Heart left ventricle (tissue), 16 donors: Measurements from ENCODE around the gene CTTNBP2NL. TPM values are rescaled to one million over a fixed set of nuclear protein-coding genes. Genes with fewer than 3 reads are reported as not detected.

ENCODE experiments used
- ATAC-seq, 4 donors: fragments of 200-7000 bp; cut with Tn5 transposase; one replicate each; pipeline ENCODE4 v1.9.1; 2020 to 2022; ENCODE audit warnings: moderate library complexity in 4 of 4, mild to moderate bottlenecking in 3 of 4, moderate number of reproducible peaks in 1 of 4
- DNase-seq, 5 donors: peaks; one replicate each; pipeline ENCODE4 v3.0.0-alpha.2; 2020
- H3K27ac ChIP-seq, 12 donors: fragments of 200-600 bp; sonication (generic) in 4 of 12; one replicate each; pipeline versions ENCODE4 v1.5.0 to v1.8.0; 2016 to 2022; ENCODE audit warnings: mild to moderate bottlenecking in 2 of 12
- H3K27me3 ChIP-seq, 9 donors: fragments of 200-600 bp; sonication (generic) in 2 of 9; one replicate each; pipeline versions ENCODE4 v1.5.1 to v1.8.0; 2016 to 2022; ENCODE audit warnings: mild to moderate bottlenecking in 3 of 9
- H3K36me3 ChIP-seq, 9 donors: fragments of 200-600 bp; sonication (generic) in 2 of 9; one replicate each; pipeline versions ENCODE4 v1.5.0 to v1.8.0; 2018 to 2022; ENCODE audit warnings: mild to moderate bottlenecking in 2 of 9
- H3K4me1 ChIP-seq, 12 donors: fragments of 200-600 bp; sonication (generic) in 4 of 12; one replicate each; pipeline versions ENCODE4 v1.5.0 to v1.8.0; 2016 to 2022; ENCODE audit warnings: mild to moderate bottlenecking in 3 of 12
- H3K4me3 ChIP-seq, 12 donors: fragments of 200-600 bp; sonication (generic) in 4 of 12; one replicate each; pipeline versions ENCODE4 v1.5.0 to v1.8.0; 2017 to 2022; ENCODE audit warnings: mild to moderate bottlenecking in 9 of 12, moderate library complexity in 4 of 12
- H3K9me3 ChIP-seq, 12 donors: fragments of 200-600 bp; sonication (generic) in 4 of 12; one replicate each; pipeline versions ENCODE4 v1.5.0 to v1.8.0; 2016 to 2022; ENCODE audit warnings: mild to moderate bottlenecking in 1 of 12
- POLR2A ChIP-seq, 2 donors: fragments of 450-650 bp; IDR thresholded peaks; one replicate each; pipeline ENCODE4 v1.6.1; 2017; ENCODE audit warnings: antibody characterized with exemption in 2 of 2, mild to moderate bottlenecking in 2 of 2, moderate library complexity in 2 of 2
- WGBS, 4 donors: extraction: QIAGEN DNeasy Blood & Tissue Kit in 2 of 4; methylation state at CpG; one replicate each; pipeline versions ENCODE4 v1.1.5 to v1.1.7; 2013 to 2018; 5-methylcytosine and 5-hydroxymethylcytosine counted together
- intact Hi-C, 10 donors: fragments of 100-400 bp; cut with DNase I; formaldehyde crosslinking; loops; one replicate each; pipeline versions ENCODE4 v1.11.1 to v1.14.2; 2022
- polyA plus RNA-seq, 2 donors: library from polyadenylated mRNA; stranded (reverse); fragments of 200-250 nt; gene quantifications; one replicate each; pipeline ENCODE4 v1.2.3, GENCODE V29; 2013
- total RNA-seq, 9 donors: library from RNA; depleted of rRNA in 2 of 9; stranded (reverse); fragments of >200 nt in 2 of 9; fragmentation: NEBNext Ultra II Directional in 3 of 9; extraction: Animal tissue kit (Norgen Biotek cat#: 25700) in 3 of 9; gene quantifications; one replicate each; pipeline versions ENCODE4 v1.1.0 to v1.2.4, GENCODE V29; 2016 to 2023
- TF ChIP-seq, protein P1 (sequence below), 12 donors: fragments of 200-600 bp; sonication (generic) in 4 of 12; IDR thresholded peaks; one replicate each; pipeline versions ENCODE4 v1.5.0 to v1.8.0; 2018 to 2022; ENCODE audit warnings: antibody characterized with exemption in 12 of 12, mild to moderate bottlenecking in 5 of 12
- donor health status: ischemic (EF 13 %, LVEDD 7.1; RV severe dilation, severe dysfunction).
- donor health status: healthy with polysubstance abuse.
- donor health status: DM: no; HTN: yes; CAD: no.
- donor health status: DM: no; HTN: no; CAD: no.
- donor health status: ischemic (EF 25% LVEDD 6.9; RV normal size, moderate dysfunction).
- donor health status: ischemic (EF 25% LVEDD 5.7; RV mildly dilated, moderate dysfunction).
- donor health status: healthy.
- donor health status: DM: yes; HTN: yes; CAD: no.
- donor health status: ischemic (EF 35%, LVEDD 5.7; RV mildly dilated, moderate dysfunction).
- donor health status: nonischemic (EF 11% LVEDD 7.7; RV severe dilation, severe dysfunction).
- donor health status: DM: yes; HTN: yes; CAD: no.
- donor health status: PGD.
- donor health status: ischemic (EF 29% LVEDD 5.4; RV normal size, mild dysfunction).
- donor health status: nonischemic (EF 23%, LVEDD 6.1; RV moderate dilation, normal function).

The CTTNBP2NL gene
- total and polyA plus RNA-seq, 11 donors = 4.6 to 22.8 (median 14.1) TPM

DNA sequence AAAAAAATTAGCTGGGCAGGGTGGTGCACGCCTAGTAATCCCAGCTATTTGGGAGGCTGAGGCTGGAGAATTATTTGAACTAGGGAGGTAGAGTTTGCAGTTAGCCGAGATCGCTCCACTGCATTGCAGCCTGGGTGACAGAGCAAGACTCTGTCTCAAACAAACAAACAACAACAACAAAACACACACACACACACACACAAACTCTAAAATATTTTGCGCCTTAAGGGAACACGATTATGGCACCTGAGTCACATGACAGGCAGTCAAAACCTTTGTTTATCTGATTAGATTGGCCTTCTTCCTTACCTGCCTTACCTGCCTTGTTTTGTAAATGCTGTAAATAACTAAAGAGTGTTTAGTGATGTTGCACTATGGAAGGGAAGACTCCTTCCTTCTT lies 92.1 kb downstream of the CTTNBP2NL start:
- no peak overlapping the region for H3K27ac ChIP-seq
- ATAC-seq = no peak

DNA sequence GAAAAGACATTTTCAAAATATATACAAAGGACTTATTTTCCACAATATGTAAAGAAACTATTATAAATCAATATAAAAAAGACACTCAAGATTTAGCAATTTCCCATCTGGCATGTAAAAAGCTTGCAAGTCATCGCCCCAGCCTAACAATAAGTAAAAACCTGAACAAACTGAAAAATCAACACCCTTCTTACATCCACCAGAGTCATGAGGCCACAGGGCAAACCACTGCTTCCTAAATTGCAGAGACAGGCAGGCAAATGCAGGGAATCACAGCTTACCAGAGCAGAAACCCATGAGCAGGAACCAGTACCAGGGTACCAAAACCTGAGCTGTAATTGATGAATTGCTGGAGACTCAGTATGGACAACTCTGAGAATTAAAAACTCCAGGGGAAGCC lies 96.1 kb downstream of the CTTNBP2NL start:
- DNase-seq (no peak), ATAC-seq (no peak)
- TF ChIP-seq, protein P1, sequence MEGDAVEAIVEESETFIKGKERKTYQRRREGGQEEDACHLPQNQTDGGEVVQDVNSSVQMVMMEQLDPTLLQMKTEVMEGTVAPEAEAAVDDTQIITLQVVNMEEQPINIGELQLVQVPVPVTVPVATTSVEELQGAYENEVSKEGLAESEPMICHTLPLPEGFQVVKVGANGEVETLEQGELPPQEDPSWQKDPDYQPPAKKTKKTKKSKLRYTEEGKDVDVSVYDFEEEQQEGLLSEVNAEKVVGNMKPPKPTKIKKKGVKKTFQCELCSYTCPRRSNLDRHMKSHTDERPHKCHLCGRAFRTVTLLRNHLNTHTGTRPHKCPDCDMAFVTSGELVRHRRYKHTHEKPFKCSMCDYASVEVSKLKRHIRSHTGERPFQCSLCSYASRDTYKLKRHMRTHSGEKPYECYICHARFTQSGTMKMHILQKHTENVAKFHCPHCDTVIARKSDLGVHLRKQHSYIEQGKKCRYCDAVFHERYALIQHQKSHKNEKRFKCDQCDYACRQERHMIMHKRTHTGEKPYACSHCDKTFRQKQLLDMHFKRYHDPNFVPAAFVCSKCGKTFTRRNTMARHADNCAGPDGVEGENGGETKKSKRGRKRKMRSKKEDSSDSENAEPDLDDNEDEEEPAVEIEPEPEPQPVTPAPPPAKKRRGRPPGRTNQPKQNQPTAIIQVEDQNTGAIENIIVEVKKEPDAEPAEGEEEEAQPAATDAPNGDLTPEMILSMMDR (IDR thresholded peaks at IDR 0.05) = no peak
- no peak for TF ChIP-seq POLR2A (IDR thresholded peaks at IDR 0.05)
- H3K4me3 ChIP-seq = no peak overlapping the region
- no peaks in the 10 kb centered on the region for H3K4me1 ChIP-seq
- peaks cover 0 to 4% (median 0%) of the 10 kb centered on the region in 9 donors for H3K36me3 ChIP-seq
- intact Hi-C loops = no loop called here
- WGBS, 4 donors = 87 to 95% (median 91%) methylated on average over 1 of the region's 1 CpG
- H3K27ac ChIP-seq = no peak overlapping the region
- no peaks in the 10 kb centered on the region for H3K9me3 ChIP-seq
- H3K27me3 ChIP-seq = no peaks in the 10 kb centered on the region

More for the DNA sequence above, 92.1 kb downstream of the CTTNBP2NL start:
- WGBS, 4 donors = 91 to 97% (median 96%) methylated on average over 5 of the region's 5 CpGs
- no peaks in the 10 kb centered on the region for H3K27me3 ChIP-seq
- TF ChIP-seq, protein P1 (IDR thresholded peaks at IDR 0.05) = no peak
- TF ChIP-seq POLR2A (IDR thresholded peaks at IDR 0.05) = no peak
- peaks cover 0 to 4% (median 0%) of the 10 kb centered on the region in 9 donors for H3K36me3 ChIP-seq
- H3K4me3 ChIP-seq = no peak overlapping the region
- H3K9me3 ChIP-seq = no peaks in the 10 kb centered on the region
- no peak for DNase-seq
- intact Hi-C loops = no loop called here
- no peaks in the 10 kb centered on the region for H3K4me1 ChIP-seq

DNA sequence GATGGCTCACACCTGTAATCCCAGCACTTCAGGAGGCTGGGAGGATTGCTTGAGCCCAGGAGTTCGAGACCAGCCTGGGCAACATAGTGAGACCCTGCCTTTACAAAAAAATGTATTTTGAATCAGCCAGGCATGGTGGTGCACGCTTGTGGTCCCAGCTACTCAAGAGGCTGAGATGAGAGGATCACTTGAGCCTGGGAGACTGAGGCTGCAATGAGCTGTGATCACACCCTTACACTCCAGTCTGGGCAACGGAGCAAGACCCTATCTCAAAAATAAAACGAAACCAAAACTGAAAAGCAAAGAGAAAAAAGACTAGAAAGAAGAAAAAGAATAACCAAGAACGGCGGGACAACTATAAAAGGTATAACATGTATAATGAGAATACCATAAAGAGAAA lies 97.3 kb downstream of the CTTNBP2NL start:
- DNase-seq = no peak
- no peak for ATAC-seq
- intact Hi-C loops = no loop called here
- Histone ChIP-seq H3K4me3 (no peak overlapping the region), H3K27ac (no peak overlapping the region), H3K36me3 (peaks cover 0 to 4% (median 0%) of the 10 kb centered on the region in 9 donors), H3K4me1 (no peaks in the 10 kb centered on the region), H3K9me3 (no peaks in the 10 kb centered on the region), H3K27me3 (no peaks in the 10 kb centered on the region)
- TF ChIP-seq POLR2A (IDR thresholded peaks at IDR 0.05) = no peak
- TF ChIP-seq, protein P1 (IDR thresholded peaks at IDR 0.05) = no peak
- 84 to 93% (median 88%) methylated on average over 6 of the region's 6 CpGs for WGBS, 4 donors

DNA sequence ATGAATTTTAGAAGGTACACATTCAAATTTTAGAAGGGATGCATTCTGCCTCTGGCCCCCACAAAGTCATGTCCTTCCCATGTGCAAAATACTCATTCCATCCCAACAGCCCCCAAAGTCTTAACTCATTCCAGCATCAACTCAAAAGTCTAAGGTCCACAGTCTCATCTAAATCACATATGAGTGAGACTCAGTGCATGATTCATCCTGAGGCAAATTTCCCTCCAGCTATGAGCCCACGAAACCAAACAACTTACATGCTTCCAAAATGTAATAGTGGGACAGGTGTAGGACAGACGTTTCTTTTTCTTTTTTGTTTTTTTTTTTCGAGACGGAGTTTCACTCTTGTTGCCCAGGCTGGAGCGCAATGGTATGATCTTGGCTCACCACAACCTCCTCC lies 100.3 kb downstream of the CTTNBP2NL start:
- peaks cover 0 to 13% (median 0%) of the 10 kb centered on the region in 9 donors for H3K27me3 ChIP-seq
- no peak for DNase-seq
- peaks cover 0 to 4% (median 0%) of the 10 kb centered on the region in 9 donors for H3K36me3 ChIP-seq
- no peak overlapping the region for H3K4me3 ChIP-seq
- H3K9me3 ChIP-seq = no peaks in the 10 kb centered on the region
- intact Hi-C loops = no loop called here
- no peak overlapping the region for H3K27ac ChIP-seq
- no peak for ATAC-seq
- 87 to 92% (median 91%) methylated on average over 5 of the region's 5 CpGs for WGBS, 4 donors
- TF ChIP-seq POLR2A (IDR thresholded peaks at IDR 0.05) = no peak
- TF ChIP-seq, protein P1 (IDR thresholded peaks at IDR 0.05) = no peak
- peaks cover 0 to 1% (median 0%) of the 10 kb centered on the region in 12 donors for H3K4me1 ChIP-seq
